Activated CD4-positive, alpha-beta T cell treated with anti-CD3 and anti-CD28 coated beads for 4 hours (primary cell): ENCODE data around the gene CYTH2.
A peak's percentile ranks its signal among the peaks of the same experiment; 100 is the strongest.

Experiments
- DNase-seq, 2 donors: peaks; one replicate each; pipeline ENCODE4 v3.0.0-alpha.2; 2020

The CYTH2 gene

DNA sequence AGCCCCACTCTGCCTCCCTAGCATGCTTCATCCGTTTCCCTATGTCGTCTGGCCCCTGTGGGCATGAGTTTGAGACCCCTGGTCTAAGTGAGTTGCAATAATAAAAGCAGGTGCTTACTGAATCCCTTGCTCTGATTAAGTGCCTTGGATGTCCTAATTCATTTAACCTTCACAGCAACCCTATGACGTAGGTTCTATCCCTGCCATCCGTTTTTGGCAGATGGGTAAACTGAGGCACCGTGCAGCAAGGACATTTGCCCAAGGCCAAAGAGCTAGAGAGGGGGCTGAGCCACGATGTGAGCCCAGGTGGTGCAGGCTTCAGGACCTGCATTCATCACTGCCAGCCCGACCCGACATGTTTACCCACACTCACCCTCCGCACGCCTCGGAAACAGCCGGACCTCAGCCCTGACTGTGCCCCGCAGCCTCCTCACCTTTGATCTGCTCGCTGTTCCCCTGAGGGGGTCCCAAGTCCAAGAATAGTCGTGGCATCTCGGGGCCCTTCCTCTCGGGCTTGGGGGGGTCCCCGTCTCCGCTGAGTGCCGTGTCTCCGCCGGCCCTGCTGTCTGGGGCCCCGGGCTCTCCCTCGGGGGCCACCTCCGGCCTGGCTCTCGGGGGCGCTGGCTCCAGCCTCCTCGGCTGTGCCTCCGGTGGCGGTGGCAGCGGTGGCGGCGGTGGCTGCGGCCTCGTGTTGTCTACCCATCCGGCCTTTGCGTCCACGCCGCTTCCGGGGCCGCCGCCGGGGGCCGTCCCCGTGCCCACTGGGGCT lies 28.0 kb downstream of the CYTH2 start:
- no peak for DNase-seq

DNA sequence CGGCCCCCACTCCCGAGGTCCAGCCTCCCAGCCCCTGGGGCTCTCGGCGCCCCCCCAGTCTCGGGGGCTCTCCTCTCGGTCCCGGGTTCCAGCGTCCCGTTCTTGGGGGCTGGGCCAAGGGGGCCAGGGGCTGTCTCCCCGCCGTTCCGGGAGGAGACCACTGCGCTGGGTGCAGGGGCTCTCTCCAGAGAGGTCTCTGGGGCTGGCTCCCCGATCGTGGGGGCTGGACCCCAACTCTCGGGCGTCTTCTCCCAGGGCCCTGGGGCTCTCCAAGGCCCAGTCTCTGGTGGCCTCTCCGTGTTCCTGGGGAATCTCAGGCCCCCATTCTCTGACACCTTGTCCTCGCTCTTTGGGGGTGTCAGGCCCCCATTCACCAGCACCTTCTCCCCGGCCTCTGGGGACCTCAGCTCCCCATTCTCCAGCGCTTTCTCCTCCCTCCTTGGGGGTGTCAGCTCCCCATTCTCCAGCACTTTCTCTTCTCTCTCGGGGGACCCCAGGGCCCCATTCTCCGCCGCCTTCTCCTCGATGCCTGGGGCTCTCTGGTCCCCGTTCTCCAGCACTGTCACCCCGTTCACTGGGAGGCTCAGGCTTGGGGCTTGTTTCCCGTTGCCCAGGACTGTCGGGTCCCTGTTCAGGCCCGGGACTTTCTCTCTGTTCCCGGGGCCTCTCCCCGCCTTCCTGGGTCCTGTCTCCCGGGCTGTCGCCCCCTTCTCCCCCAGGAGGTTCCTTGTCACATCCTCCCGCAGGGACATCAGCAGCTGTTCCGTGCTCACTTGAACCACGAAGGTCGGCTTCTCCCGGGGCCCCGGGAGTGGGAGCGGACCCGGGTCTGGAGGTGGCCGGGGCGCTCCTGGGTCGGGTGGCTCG lies 28.8 kb downstream of the CYTH2 start:
- no peak for DNase-seq

DNA sequence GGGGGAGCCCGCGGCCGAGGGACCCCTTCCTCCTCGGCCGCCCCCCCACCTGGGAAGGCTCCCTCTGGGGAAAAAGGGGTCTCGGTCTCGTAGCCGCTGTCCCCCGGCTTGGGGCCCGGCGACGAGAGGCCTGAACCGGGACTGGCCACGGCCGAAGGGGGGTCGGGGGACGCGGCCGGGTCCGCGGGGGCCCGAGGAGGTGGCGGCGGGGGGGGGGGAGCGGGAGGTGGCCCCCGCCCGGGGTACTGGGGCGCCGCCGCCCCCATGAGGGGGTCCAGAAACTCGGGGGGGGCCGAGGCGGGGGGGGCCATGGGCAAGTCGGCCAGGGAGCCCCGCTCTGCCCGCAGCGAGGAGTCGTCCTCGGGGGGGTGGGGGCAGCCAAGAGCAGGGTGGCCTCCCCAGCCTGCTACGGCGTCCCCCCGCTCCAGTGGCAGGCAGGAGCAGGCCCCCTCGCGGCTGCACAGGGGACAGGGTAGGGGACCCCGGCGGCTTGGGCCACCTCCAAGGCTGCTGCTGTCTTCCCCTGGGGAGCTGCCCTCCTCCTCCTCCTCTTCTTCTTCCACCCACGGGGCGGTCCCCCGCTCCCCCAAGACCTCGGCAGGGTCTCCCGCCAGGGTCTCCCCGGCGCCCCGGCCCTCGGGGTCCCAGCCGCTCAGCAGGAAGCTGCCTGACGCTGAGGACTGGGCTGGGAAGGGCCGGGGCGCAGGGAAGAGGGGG lies 29.6 kb downstream of the CYTH2 start:
- no peak for DNase-seq

DNA sequence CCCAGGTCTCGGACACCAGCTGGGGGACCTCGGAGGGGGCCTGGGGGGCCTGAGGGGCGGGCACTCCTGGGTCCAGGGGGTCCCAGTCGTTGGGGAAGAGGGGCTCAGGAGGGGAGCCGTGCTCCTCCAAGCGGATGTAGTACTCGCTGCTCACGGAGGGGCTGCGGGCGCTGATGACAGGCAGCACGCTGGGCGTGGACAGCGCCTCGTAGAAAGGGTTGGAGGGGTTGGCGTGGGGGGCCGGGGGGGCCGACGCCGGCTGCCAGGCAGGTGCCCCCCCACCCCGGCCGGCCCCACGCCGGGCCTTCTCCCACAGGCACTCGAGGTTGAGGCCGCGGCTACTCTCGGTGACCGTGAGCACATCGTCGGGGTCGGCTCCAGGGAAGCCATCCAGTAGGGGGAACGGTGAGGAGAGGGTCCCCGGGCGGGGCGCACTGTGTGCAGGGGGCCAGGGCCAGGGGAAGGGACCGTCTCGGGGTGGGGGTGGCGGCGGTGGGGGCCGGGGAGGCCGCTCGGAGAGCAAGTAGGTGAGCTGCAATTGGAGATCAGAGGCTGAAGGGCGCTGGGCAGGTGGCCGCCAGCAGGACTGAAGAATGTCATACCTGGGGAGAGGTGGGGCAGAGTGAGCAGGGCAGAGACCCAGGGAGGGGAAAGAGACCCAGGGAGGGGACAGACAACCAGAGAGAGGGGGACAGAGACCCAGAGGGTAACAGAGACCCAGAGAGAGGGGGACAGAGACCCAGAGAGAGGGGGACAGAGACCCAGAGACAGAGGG lies 30.3 kb downstream of the CYTH2 start:
- DNase-seq, result no peak

DNA sequence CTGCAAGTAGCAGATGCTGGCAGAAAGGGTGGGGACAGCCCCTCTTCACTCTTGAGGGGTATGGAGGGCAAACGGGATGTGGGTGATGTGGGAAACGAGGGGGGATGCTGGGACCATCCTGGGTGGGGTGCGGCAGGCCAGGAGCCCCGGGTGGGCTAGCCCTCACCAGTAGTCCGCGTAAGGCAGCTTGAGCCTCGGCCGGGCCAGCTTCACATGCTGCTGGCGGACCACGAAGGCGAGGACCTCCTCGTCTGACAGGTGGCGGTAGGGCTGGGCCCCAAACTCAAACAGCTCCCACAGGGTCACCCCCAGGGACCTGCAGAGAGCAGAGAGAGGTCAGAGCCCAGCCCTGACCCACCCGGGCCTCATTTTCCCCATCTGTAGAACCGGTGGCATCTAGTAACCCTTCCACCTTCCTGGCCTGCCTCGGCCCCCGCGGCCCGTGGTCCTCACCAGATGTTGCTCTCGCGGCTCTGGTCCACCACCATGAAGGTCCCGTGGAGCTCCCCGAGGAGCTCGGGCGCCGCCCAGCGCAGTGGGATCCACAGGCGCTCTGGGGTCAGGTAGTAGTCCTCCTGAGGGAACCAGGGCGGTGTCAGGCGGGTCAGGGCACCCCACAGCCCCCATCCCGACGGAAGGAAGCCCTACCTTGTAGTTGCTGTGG lies 31.8 kb downstream of the CYTH2 start:
- no peak for DNase-seq

DNA sequence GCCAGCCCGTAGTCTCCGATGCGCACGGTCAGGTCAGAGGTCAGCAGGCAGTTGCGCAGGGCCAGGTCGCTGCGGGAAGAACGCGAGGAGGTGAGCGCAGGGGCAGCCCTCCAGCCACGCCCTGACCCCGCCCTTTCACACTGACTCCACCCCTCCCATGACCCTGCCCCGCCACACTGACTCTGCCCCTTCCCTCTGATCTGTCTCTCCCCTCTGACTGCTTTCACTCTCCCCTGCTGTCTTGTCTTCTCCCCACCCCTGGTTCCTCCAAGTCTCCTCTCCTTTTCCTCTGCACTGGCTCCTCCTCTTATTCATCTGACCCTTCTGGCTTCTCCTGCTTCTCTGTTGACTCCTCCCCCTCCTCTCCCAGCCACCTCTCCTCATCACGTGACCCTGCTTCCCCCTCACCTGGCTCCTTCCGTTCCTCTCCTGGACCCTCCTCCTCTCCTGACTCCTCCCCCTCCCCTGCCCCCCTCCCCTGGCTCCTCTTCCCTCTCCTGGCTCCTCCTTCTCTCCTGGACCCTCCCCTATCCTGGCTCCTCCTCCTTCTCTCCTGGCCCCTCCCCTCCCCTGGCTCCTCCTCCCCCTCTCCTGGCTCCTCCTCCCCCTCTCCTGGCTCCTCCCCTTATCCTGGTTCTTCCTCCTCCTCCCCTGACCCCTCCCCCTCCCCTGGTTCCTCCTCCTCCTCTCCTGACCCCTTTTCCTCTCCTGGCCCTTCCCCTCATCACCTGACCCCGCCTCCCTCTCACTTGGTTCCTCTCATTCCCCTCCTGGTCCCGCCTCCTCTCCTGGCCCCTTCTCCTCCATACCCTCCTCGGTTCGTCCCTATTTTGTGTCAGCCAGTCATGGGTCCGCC lies 32.6 kb downstream of the CYTH2 start:
- DNase-seq, result peak in 1 of 2 donors; percentile 73

DNA sequence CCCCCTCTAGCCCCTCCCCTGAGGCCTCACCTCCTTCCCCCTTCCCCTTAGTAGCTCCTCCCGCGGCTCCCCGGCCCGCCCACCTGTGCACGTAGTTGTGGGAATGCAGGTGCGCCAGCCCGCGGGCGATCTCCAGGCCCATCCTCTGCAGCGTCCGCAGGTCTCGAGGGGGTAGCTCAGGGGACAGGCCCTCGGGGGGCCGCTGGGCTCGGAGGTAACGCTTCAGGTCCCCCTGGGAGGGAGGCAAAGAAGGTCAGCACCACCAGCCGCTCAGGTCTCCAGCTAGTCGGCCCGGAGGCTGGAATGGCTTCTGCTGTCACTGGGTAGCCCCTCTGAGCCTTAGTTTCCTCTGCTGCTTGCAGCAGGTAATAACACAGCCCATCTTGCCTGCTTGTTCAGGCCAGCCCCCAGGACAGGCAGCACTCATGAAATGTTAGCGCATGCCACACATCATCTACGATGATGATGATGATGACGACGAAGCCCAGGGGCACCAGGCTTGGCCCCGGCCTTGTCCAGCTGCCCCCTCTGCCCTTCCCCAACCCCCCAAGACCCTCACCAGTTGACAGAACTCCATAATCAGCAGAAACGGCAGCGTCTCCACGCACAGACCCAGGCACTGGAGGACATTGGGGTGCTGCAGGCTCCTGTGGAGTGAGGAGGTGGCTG lies 33.3 kb downstream of the CYTH2 start:
- DNase-seq, result peak in 1 of 2 donors; percentile 71

DNA sequence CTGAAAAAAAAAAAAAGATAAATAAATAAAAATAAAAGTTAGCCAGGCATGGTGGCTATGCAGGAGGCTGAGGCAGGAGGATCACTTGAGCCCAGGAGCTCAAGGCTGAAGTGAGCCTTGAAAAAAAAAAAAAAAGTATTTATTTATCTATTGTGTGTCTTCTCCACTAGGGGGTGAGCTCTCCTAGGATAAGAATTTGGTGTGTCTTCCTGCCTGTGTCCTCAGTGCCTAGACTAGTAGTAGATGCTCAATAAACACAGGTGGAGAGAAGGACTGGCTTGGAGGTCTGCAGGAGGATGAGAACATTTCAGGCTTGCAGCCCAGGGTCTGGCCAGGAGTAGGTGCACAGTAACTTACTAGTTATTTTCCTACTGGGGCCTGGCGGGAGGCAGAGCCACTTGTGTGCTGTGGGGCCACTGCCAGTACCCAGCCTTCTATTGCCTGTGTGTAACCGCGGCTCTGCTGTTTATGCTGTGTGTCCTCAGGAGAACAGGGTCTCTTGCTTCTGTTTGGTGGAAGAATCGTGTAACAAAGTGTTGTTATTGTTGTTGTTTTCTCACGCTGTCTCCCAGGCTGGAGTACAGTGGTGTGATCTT lies 37.1 kb downstream of the CYTH2 start:
- DNase-seq, result no peak

DNA sequence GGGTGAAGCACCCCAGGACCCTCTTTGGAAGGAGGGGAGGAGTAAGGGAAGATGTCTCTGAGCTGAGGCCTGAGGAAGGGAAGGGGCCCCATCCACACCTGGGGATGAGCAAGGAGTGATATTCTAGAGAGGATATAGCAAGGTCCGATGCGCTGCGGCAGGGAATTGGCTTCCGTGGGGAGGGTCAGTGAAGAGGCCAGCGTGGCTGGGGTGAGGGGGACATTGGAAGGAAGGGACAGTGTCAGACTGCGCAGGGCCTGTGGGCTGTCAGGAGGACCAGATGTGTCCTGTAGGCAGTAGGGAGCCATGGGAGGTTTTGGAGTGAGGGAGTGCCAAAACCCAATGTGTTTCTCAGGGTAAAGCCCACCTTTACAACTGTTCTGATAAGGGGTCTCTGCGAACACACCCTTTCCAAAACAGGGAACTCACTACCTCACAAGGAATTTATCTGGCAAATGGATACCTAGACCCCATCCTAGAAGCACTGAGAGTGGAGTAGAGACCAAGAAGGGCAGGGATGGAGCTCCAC lies 38.8 kb downstream of the CYTH2 start:
- DNase-seq, result no peak

DNA sequence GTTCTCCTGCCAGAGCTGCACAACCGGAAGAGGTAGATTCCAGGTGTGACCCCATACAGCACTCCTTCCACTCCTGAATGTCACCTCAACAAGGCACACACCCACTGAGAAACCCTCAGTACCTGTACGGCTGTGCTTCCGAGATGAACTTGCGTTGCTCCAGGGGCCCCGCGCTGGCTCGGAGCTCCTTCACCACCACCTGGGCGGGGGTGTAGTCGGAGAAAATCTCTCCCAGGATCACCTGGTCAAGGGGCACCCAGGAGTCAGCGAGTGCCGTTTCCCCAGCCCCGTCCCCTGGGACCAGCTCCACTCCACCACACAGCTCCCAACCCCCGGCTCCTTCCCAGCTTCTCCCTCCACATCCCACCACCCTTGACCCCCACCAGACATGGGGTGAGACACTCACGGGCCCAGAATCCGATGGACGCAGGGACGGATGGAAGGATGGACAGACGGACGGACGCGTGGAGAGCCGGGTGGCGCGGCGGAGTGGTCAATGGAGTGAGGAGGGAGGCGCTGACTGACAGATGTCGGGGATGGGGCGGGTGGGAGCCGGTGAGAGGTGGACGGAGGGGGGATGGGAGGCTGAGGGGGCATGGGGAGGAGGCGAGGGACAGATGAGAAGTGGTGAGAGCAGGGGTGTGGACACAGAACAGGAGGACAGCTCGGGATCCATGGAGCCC lies 39.7 kb downstream of the CYTH2 start:
- DNase-seq, result no peak

DNA sequence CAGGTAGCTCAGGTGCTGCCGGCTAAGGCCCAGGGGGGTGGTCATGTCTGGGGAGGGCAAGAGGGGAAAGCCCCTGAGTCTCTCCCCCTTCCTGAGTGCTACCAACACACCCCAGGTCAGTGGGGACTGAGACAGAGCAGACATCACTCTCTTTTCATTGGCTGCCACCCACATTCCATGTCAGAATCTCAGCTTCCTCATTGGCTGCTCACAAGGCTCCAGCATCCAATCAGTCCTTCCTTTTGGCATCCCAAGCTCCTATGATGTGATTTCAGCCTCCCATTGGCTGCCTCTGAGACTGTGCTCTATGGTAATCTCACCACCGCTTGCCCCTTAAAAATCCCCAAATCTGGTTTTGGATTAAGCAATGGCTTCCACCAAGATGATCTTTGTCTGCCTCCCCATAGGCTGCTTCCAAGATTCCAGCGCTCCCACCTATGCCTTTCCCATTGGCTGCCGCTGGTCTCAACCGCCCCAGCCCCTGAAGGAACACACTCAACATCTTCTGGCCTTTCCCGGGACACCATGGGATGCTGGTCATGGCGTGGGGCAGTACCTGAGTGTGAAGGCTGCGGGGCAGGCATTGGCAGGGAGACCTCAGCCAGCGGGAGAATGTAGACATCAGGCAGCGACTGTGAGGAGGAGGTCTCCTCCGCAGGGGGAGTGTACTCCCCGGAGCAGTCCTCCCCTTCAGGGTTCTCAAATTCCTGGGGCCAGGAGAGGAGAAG lies 40.5 kb downstream of the CYTH2 start:
- DNase-seq, result no peak

DNA sequence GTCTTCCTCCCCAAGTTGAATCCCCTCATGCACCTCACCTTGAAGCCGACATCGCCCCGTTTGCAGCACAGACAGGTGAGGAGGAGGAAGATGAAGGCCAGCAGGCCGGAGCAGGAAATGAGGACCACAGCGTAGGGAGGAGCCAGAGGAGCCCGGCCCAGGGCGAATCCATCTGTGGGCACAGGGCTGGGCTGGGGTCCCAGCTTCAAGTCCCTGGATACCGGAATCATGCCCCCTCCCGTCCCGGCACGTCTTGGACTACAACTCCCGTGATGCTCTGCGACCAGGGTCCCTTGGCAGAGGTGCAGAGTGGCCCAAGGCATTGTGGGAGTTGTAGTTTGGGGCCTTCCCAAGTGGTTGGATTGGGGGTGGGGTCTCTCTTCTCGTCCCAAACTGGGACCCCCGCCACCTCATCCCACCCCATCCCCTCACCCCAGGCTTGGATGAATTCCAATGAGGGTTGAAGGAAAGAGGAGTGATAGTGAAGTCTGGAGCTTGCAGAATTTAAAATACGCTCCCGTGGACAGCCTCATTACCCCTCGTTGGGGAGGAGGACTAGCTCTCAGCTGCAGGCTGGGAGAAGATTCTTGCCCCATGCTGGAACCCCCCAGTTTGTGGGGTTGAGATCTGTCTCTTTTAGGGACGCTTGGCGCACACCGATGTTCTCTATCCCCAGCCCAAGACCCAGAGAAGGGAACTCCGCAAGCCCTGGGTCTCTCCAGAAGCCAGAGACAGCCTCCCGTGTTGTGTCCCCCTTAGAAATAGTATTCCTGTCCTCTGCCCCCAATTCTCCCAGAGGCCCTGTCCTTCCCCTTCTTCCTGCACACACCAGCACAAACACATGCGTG lies 41.5 kb downstream of the CYTH2 start:
- peak; percentile 76 to 80 for DNase-seq

DNA sequence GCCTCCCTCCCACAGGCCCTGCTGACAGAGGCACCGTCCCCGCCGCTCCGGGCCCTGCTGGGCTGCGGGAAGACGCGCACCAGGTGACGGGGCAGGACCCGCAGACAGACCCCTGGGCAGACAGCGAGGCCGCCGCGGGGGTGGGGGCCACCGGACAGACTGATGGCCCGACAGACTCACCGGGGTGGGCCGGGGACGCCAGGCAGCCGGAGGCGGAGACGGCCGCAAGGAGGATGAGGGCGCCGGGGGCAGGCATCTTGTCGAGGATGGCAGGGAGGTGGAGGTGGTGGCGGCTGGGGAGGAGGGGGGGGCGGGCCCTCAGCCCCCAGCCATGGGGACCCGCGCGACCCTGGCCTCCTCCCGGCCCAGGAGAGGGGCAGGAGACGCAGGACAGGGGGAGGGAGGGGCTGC lies 42.2 kb downstream of the CYTH2 start:
- DNase-seq, result no peak

DNA sequence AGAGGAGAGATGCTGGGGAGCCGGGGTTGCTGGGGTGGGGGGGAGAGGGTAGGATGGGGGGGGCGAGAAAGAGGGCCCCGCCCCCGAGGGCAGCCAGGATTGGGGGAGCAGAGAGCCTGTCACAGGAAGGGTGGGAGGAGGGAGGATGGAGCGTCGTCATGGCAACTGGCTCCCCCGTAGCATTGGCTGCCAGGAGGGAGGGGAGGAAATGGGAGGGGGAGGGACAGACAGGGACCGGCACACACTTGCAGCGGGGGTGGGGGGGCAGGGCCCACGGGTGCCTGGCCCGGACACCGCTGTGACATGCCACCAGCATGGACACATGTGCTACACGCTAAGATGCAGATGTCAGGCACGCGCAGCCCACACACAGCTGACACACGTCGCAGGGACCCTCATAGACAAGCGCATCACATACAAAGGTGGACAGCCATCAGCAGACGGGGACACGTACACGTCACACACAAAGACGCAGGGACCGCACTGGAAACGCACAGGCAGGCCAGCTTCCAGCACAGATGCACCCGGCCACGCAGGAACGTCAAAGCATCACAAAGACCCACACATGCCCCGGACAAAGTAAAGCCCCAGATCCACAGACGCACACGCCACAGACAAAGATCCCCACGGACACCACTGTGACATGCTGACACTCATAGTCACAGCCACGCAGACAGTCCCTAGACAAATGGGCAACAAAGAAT lies 42.8 kb downstream of the CYTH2 start, which contains the start of gene LMTK3:
LMTK3 (minus strand) TSS at position 36 of the 704 bp plus-strand sequence. CDS start 259 bp downstream, outside the sequence.
- DNase-seq, result peak; percentile 74 to 81

DNA sequence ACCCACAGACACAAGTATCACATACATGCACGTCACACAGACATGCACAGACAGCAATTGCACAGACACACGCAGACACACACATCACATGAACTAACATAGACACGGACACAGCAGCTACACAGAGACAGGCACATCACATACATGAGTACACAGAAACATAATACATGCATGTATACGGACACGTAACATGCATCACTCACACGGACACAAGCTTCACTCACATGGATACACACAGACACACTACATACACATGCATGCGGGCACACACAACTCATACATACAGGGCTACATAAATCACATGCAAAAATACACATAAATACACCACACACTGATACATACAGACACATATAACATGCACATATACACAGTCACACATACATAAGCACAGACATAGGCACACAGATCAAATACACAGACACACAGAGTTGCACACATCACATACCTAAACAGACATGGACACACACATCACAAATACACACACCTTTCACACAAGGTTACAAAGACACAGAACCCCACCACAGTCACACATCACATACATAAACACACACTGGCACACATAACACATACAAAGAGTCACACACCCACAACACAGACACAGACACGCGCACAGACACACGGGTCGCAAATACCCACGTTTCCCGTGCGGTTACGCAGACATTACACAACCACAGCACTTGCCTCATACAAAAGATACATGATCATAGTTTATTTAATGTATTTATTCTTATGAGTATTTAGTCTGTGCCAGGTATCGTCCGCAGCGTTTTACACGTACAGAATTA lies 43.5 kb downstream of the CYTH2 start:
- DNase-seq, result no peak
